GM23338 (cell line): Measurements from ENCODE around the gene HNRNPF. TPM values are rescaled to one million over a fixed set of nuclear protein-coding genes. Genes with fewer than 3 reads are reported as not detected.

Experiments
- ATAC-seq: fragments of 200-7000 bp; cut with Tn5 transposase; 3 replicates; pipeline ENCODE4 v1.9.1; 2020
- DNase-seq: peaks from one replicate; pipeline ENCODE4 v3.0.0-alpha.2; 2015; ENCODE audit warnings: low spot score
- H2AFZ ChIP-seq: fragments of 200-600 bp; sonication (generic); 2 replicates; pipeline ENCODE4 v1.8.0; 2016; ENCODE audit warnings: antibody characterized with exemption, mild to moderate bottlenecking, moderate library complexity
- H3F3A ChIP-seq: fragments of 200-600 bp; sonication (generic); replicated peaks from 2 replicates; pipeline ENCODE4 v1.8.0; 2017; ENCODE audit warnings: antibody characterized with exemption, mixed run types, low read depth
- H3K27ac ChIP-seq: fragments of 200-600 bp; sonication (generic); 2 replicates; pipeline ENCODE4 v1.6.1; 2016; ENCODE audit warnings: low read depth
- H3K27me3 ChIP-seq: fragments of 200-600 bp; sonication (generic); 2 replicates; pipeline ENCODE4 v1.8.0; 2016; ENCODE audit warnings: mild to moderate bottlenecking, mixed run types, moderate library complexity; ENCODE audit not compliant: insufficient read depth
- H3K36me3 ChIP-seq: fragments of 200-600 bp; sonication (generic); 2 replicates; pipeline ENCODE4 v1.8.0; 2016; ENCODE audit warnings: mild to moderate bottlenecking; ENCODE audit not compliant: insufficient read depth
- H3K4me1 ChIP-seq: fragments of 200-600 bp; sonication (generic); 2 replicates; pipeline ENCODE4 v1.8.0; 2016; ENCODE audit warnings: mild to moderate bottlenecking, moderate library complexity; ENCODE audit not compliant: insufficient read depth
- H3K4me2 ChIP-seq: fragments of 200-600 bp; sonication (generic); 2 replicates; pipeline ENCODE4 v1.7.1; 2017; ENCODE audit warnings: mixed run types
- H3K4me3 ChIP-seq: fragments of 200-600 bp; sonication (generic); 2 replicates; pipeline ENCODE4 v1.6.1; 2016; ENCODE audit warnings: mixed run types
- H3K79me2 ChIP-seq: fragments of 200-600 bp; sonication (generic); replicated peaks from 2 replicates; pipeline ENCODE4 v1.8.0; 2017; ENCODE audit warnings: mild to moderate bottlenecking; ENCODE audit not compliant: insufficient read depth
- H3K9me2 ChIP-seq: fragments of 200-600 bp; sonication (generic); 2 replicates; pipeline ENCODE4 v1.8.0; 2017; ENCODE audit not compliant: insufficient read depth
- H4K20me1 ChIP-seq: fragments of 200-600 bp; sonication (generic); replicated peaks from 2 replicates; pipeline ENCODE4 v1.8.0; 2017; ENCODE audit warnings: mild to moderate bottlenecking; ENCODE audit not compliant: insufficient read depth
- H3K27ac Mint-ChIP-seq: 2 replicates; pipeline ENCODE4 v1.8.0; 2020; ENCODE audit warnings: inconsistent platforms, mild to moderate bottlenecking, moderate library complexity, mixed read lengths
- H3K27me3 Mint-ChIP-seq: 3 replicates; pipeline ENCODE4 v1.8.0; 2022; ENCODE audit warnings: low read depth, mild to moderate bottlenecking, moderate library complexity, mixed read lengths, inconsistent platforms; ENCODE audit not compliant: insufficient read depth, poor library complexity
- H3K36me3 Mint-ChIP-seq: 3 replicates; pipeline ENCODE4 v1.8.0; 2021; ENCODE audit warnings: low read depth, mild to moderate bottlenecking, inconsistent platforms, moderate library complexity, mixed read lengths
- H3K4me1 Mint-ChIP-seq: 3 replicates; pipeline ENCODE4 v1.8.0; 2020; ENCODE audit warnings: mild to moderate bottlenecking, inconsistent platforms, mixed read lengths
- H3K4me3 Mint-ChIP-seq: 3 replicates; pipeline ENCODE4 v1.8.0; 2021; ENCODE audit warnings: moderate library complexity, mild to moderate bottlenecking, inconsistent platforms, mixed read lengths
- H3K9me3 Mint-ChIP-seq: 3 replicates; pipeline ENCODE4 v1.8.0; 2020; ENCODE audit warnings: moderate library complexity, mild to moderate bottlenecking, inconsistent platforms, mixed read lengths
- CTCF ChIP-seq, 2 experiments: fragments of 200-600 bp in 1 of 2; sonication (generic) in 1 of 2; conservative IDR thresholded peaks; 2 replicates each; pipeline versions ENCODE4 v1.5.1 to v1.6.1; 2016 to 2017; ENCODE audit warnings: antibody characterized with exemption in 2 of 2, low read depth in 2 of 2, mild to moderate bottlenecking in 2 of 2, moderate library complexity in 1 of 2
- EZH2 ChIP-seq: fragments of 200-600 bp; sonication (generic); IDR thresholded peaks from one replicate; pipeline ENCODE4 v1.8.0; 2017; ENCODE audit warnings: antibody characterized with exemption, mild to moderate bottlenecking, low read depth; ENCODE audit not compliant: unreplicated experiment
- JUNB ChIP-seq: IDR thresholded peaks from one replicate; pipeline ENCODE4 v1.6.1; 2016; ENCODE audit warnings: antibody characterized with exemption; ENCODE audit not compliant: unreplicated experiment
- NANOG ChIP-seq: IDR thresholded peaks from 2 replicates; pipeline ENCODE4 v1.6.1; 2016; ENCODE audit warnings: antibody characterized with exemption, borderline replicate concordance
- POLR2AphosphoS5 ChIP-seq: IDR thresholded peaks from 2 replicates; pipeline ENCODE4 v1.6.1; 2016; ENCODE audit warnings: antibody characterized with exemption, low read depth
- REST ChIP-seq: IDR thresholded peaks from one replicate; pipeline ENCODE4 v1.6.1; 2018; ENCODE audit warnings: antibody characterized with exemption; ENCODE audit not compliant: unreplicated experiment
- ZNF462 ChIP-seq: fragments of 250-450 bp; sonication (Bioruptor Pico); IDR thresholded peaks from 2 replicates; pipeline ENCODE4 v1.5.0; 2020; ENCODE audit warnings: mild to moderate bottlenecking, moderate library complexity
- polyA plus RNA-seq: library from polyadenylated mRNA; unstranded; fragments of >200 nt; fragmentation: Nextera tagmentation; extraction: Ambion mirVana; gene quantifications from 2 replicates; pipeline ENCODE4 v1.2.1, GENCODE V29; 2016
- total RNA-seq: library from RNA; depleted of rRNA; stranded (reverse); fragments of >200 nt; shearing (Covaris generic); gene quantifications from 2 replicates; pipeline ENCODE4 v1.2.3, GENCODE V29; 2014

The HNRNPF gene
- total and polyA plus RNA-seq, 2 experiments from 2014 or later: 210 to 378 TPM

GRCh38 chr10:43402880-43403452, 6.0 kb downstream of the HNRNPF start:
- Histone ChIP-seq H3K79me2 (peaks cover 100% of the 10 kb centered on the region), H3K4me1 (peaks cover 59% of the 10 kb centered on the region), H3K36me3 (0 out of 2 replicates have a peak, but pooled peaks cover 8% of the 10 kb centered on the region), H4K20me1 (peaks cover 69% of the 10 kb centered on the region), H3K9me2 (no peaks in the 10 kb centered on the region), H3K4me2 (peak overlapping the region; percentile 83), H3K4me3 (peak overlapping the region; percentile 30), H2AFZ (no peak overlapping the region), H3K27ac (peak overlapping the region; percentile 82), H3K27me3 (no peaks in the 10 kb centered on the region), H3F3A (peaks cover 14% of the 10 kb centered on the region)
- no peak for ATAC-seq
- H3K4me1 Mint-ChIP-seq: peaks cover 57% of the 10 kb centered on the region
- H3K9me3 Mint-ChIP-seq: no peaks in the 10 kb centered on the region; the same call in 2 of the 3 replicates
- H3K27me3 Mint-ChIP-seq: peaks cover 22% of the 10 kb centered on the region
- H3K4me3 Mint-ChIP-seq: peak overlapping the region; percentile 39
- H3K36me3 Mint-ChIP-seq: peaks cover 43% of the 10 kb centered on the region
- no peak for TF ChIP-seq POLR2AphosphoS5
- no peak for TF ChIP-seq JUNB
- TF ChIP-seq REST: no peak
- no peak for TF ChIP-seq EZH2
- no peak for TF ChIP-seq NANOG
- TF ChIP-seq CTCF (conservative IDR thresholded peaks at IDR 0.05; ENCODE audit: low read depth in 2 of 2): no peak
- no peak for TF ChIP-seq ZNF462 (CRISPR knock-in tag)
- H3K27ac Mint-ChIP-seq: peak overlapping the region; percentile 60
- DNase-seq: no peak
